NCI-H82 treated with DMSO at 0.1 percent for 48 hours (cell line): Measurements from ENCODE around the gene DNAH9.
A peak's percentile ranks its signal among the peaks of the same experiment; 100 is the strongest.

Experiments used
- DNase-seq: peaks from one replicate; lab custom pipeline; 2025; ENCODE audit not compliant: unreplicated experiment; lab: John Stamatoyannopoulos, UW

Gene DNAH9

GRCh38 chr17:11836508-11836907 is 238.2 kb downstream of the DNAH9 start:
- DNase-seq = no peak

GRCh38 chr17:11840052-11840451 is 241.8 kb downstream of the DNAH9 start:
- DNase-seq = no peak

- no peak for DNase-seq
These were observed 242.6 kb downstream of the DNAH9 start for GRCh38 chr17:11840831-11841230.

- DNase-seq = no peak
These were observed 250.1 kb downstream of the DNAH9 start for GRCh38 chr17:11848330-11848729.

GRCh38 chr17:11852231-11852630 is 254.0 kb downstream of the DNAH9 start:
- DNase-seq = no peak

- DNase-seq = no peak
These were observed 254.6 kb downstream of the DNAH9 start for GRCh38 chr17:11852912-11853311.

GRCh38 chr17:11853321-11854151 is 255.3 kb downstream of the DNAH9 start:
- DNase-seq = no peak

- DNase-seq = no peak
These were observed 257.0 kb downstream of the DNAH9 start for GRCh38 chr17:11855306-11855705.

- DNase-seq = no peak
These were observed 258.7 kb downstream of the DNAH9 start for GRCh38 chr17:11857006-11857405.

- DNase-seq = no peak
These were observed 271.6 kb downstream of the DNAH9 start for GRCh38 chr17:11869680-11870394.

- DNase-seq = no peak
These were observed 273.5 kb downstream of the DNAH9 start for GRCh38 chr17:11871773-11872172.

GRCh38 chr17:11874756-11875155 is 276.5 kb downstream of the DNAH9 start:
- no peak for DNase-seq

GRCh38 chr17:11880714-11881113 is 282.4 kb downstream of the DNAH9 start:
- DNase-seq = peak; percentile 22

GRCh38 chr17:11882716-11883115 is 284.4 kb downstream of the DNAH9 start:
- DNase-seq = no peak

GRCh38 chr17:11885051-11885450 is 286.8 kb downstream of the DNAH9 start:
- no peak for DNase-seq

- DNase-seq = no peak
These were observed 291.0 kb downstream of the DNAH9 start for GRCh38 chr17:11889266-11889665.

GRCh38 chr17:11893862-11894261 is 295.6 kb downstream of the DNAH9 start:
- DNase-seq = no peak

- DNase-seq = no peak
These were observed 297.9 kb downstream of the DNAH9 start for GRCh38 chr17:11896199-11896598.

GRCh38 chr17:11898526-11899235 is 300.4 kb downstream of the DNAH9 start:
- no peak for DNase-seq

- peak; percentile 46 for DNase-seq
These were observed 301.3 kb downstream of the DNAH9 start for GRCh38 chr17:11899537-11899942.

- no peak for DNase-seq
These were observed 301.8 kb downstream of the DNAH9 start for GRCh38 chr17:11900041-11900476.

GRCh38 chr17:11900655-11901054 is 302.4 kb downstream of the DNAH9 start:
- DNase-seq = no peak
